ENCODE measurements around the gene KSR1. TPM values are rescaled to one million over a fixed set of nuclear protein-coding genes. Genes with fewer than 3 reads are reported as not detected.
"Not testable (repeated sequence)": the region's sequence is repeated elsewhere in the genome, so short reads cannot be mapped to it uniquely, and the experiment has no call there.

The KSR1 gene
- total RNA-seq, 4 donors from 2014 or later: 17.7 to 77.0 (median 34.6) TPM

DNA sequence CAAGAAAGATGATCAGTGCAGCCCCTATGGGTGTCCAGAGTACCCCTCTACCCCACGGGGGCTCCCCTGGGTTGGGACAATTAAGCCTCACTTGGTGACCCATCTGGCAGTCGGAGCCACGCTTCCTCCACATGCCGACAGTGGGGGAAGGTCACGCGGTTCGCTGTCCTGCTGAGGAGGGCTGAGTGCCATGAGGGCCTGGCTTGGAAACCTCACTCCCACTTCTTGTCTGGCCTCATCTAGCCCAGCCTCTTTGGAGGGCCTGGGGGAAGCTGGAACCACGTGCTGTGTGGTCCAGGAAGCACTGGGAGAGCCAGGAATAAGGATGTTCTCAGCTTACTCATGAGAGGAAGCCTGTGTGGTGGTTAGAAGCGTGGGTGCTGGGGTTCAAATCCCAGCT, 176.5 kb downstream of the KSR1 start:
- peak in 1 of 4 experiments; percentile 1 for TF ChIP-seq CTCF (IDR thresholded peaks at IDR 0.05)
- H3K36me3 ChIP-seq; intact Hi-C loops (cut with DNase I; ENCODE audit: low total_unique reads); H3K4me1 ChIP-seq; H3K4me3 ChIP-seq; H3K27me3 ChIP-seq; H3K9me3 ChIP-seq: not testable (repeated sequence)
- peak; percentile 84 for DNase-seq
- H3K27ac ChIP-seq: peak overlapping the region; percentile 80 to 81

DNA sequence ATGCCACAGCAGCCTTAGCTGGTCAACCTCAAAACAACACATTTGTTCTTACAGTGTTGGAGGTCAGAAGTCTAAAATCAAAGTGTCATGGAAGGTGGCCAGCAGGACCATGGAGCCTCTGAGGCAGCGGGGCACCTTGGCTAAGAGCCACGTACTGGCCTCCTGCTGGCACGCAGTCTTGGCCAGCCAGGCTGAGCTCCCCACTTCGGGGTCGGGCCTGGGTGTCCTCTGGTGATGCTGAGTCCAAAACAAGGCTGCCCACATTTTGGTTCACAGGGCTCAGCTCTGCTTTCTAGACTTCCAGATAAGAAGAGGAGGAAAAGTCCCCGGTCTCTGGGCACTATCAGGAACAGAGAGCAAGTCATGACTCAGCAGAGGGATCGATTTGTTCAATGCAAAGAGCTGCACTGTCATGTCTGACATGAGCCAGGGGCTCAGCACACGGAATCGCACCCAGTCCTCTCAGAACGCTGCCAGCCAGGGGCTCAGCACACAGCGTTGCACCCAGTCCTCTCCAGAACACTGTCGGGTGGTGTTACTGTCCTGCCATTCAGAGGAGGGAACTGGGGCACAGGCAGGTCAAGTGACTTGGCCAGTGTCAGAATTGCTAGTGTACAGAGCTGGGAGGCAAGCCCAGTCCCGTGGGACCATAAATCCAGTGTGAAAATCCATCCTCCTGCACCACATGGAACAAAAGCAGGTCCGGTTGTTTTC, 177.2 kb downstream of the KSR1 start:
- no peaks in the 10 kb centered on the region for H3K27me3 ChIP-seq
- no peaks in the 10 kb centered on the region for H3K9me3 ChIP-seq
- intact Hi-C loops (cut with DNase I; ENCODE audit: low total_unique reads): no loop called here
- H3K4me3 ChIP-seq: no peak overlapping the region
- peak overlapping the region; percentile 80 to 81 for H3K27ac ChIP-seq
- DNase-seq: peak; percentile 55 to 62
- TF ChIP-seq CTCF (IDR thresholded peaks at IDR 0.05) (no peak), POLR2A (IDR thresholded peaks at IDR 0.05) (no peak)
- no peaks in the 10 kb centered on the region for H3K36me3 ChIP-seq
- no peaks in the 10 kb centered on the region for H3K4me1 ChIP-seq

DNA sequence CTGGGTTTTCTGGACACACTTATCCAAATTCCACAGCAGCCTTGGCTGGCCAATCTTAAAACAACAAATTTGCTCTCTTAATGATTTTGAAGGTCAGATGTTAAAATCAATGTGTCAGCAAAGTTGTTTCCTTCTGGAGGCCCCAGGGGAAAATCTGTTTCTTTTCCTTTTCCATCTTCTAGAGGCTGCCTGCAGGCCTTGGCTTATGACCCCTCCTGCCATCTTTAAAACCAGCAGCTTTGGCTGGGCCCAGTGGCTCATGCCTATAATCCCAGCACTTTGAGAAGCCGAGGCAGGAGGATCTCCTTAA, 177.7 kb downstream of the KSR1 start:
- Histone ChIP-seq H3K4me1 (no peaks in the 10 kb centered on the region), H3K36me3 (no peaks in the 10 kb centered on the region), H3K4me3 (no peak overlapping the region), H3K27me3 (no peaks in the 10 kb centered on the region), H3K27ac (peak overlapping the region; percentile 80 to 81), H3K9me3 (no peaks in the 10 kb centered on the region)
- TF ChIP-seq CTCF (IDR thresholded peaks at IDR 0.05): no peak
- TF ChIP-seq POLR2A (IDR thresholded peaks at IDR 0.05): no peak
- DNase-seq: no peak
- intact Hi-C loops (cut with DNase I; ENCODE audit: low total_unique reads): no loop called here

GRCh38 chr17:27634776-27635175, 178.5 kb downstream of the KSR1 start:
- Histone ChIP-seq H3K4me1 (no peaks in the 10 kb centered on the region), H3K27me3 (no peaks in the 10 kb centered on the region), H3K9me3 (no peaks in the 10 kb centered on the region), H3K4me3 (no peak overlapping the region), H3K36me3 (no peaks in the 10 kb centered on the region), H3K27ac (peak overlapping the region; percentile 80 to 81)
- intact Hi-C loops (cut with DNase I; ENCODE audit: low total_unique reads): no loop called here
- no peak for DNase-seq
- no peak for TF ChIP-seq POLR2A (IDR thresholded peaks at IDR 0.05)
- no peak for TF ChIP-seq CTCF (IDR thresholded peaks at IDR 0.05)

DNA sequence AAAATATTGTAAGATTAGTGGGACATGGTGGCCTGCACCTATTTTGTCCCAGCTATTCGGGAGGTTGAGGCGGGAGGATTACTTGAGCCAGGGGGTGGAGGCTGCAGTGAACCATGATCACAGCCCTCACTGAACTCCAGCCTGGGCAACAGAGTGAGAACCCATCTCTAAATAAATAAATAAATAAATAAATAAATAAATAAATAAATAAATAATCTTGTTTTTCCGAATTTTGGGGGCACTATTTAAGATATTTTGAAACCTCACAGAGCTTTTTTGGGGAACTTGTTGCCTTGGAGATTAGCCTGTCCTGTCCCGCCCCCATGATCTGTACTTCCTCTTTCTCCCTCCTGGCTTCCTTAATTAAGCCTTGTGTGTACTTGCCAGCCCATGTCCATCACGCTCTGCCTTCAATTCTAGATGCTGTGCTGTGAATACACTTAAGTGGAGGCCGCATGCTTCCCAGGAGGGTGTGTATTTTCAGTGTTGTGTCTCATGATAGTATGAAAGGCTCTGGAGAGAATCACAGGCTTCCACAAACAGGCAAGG, 179.1 kb downstream of the KSR1 start:
- Histone ChIP-seq H3K27ac (no peak overlapping the region), H3K4me3 (no peak overlapping the region), H3K27me3 (no peaks in the 10 kb centered on the region), H3K36me3 (no peaks in the 10 kb centered on the region), H3K9me3 (no peaks in the 10 kb centered on the region), H3K4me1 (no peaks in the 10 kb centered on the region)
- TF ChIP-seq POLR2A (IDR thresholded peaks at IDR 0.05) (no peak), CTCF (IDR thresholded peaks at IDR 0.05) (no peak)
- intact Hi-C loops (cut with DNase I; ENCODE audit: low total_unique reads): no loop called here
- no peak for DNase-seq

- H3K4me1 ChIP-seq; H3K27me3 ChIP-seq; H3K4me3 ChIP-seq; DNase-seq; H3K27ac ChIP-seq; intact Hi-C loops (cut with DNase I; ENCODE audit: low total_unique reads); H3K36me3 ChIP-seq; H3K9me3 ChIP-seq: not testable (repeated sequence)
Measured at GRCh38 chr17:27636005-27636520, 179.8 kb downstream of the KSR1 start.

GRCh38 chr17:27637818-27638217, 181.6 kb downstream of the KSR1 start:
- not testable (repeated sequence) for H3K9me3 ChIP-seq, DNase-seq

GRCh38 chr17:27638415-27638914, 182.2 kb downstream of the KSR1 start:
- H3K27ac ChIP-seq; H3K4me1 ChIP-seq; DNase-seq; H3K9me3 ChIP-seq; H3K27me3 ChIP-seq; H3K4me3 ChIP-seq; intact Hi-C loops (cut with DNase I; ENCODE audit: low total_unique reads); H3K36me3 ChIP-seq: not testable (repeated sequence)

More at GRCh38 chr17:27637818-27638217, 181.6 kb downstream of the KSR1 start:
- intact Hi-C loops (cut with DNase I; ENCODE audit: low total_unique reads); H3K36me3 ChIP-seq; H3K4me1 ChIP-seq; H3K27ac ChIP-seq; H3K4me3 ChIP-seq; H3K27me3 ChIP-seq: not testable (repeated sequence)

All from uterus (tissue), 4 donors.